Stimulated activated CD8-positive, alpha-beta memory T cell treated with anti-CD3 and anti-CD28 coated beads, Interleukin-7, amount 100 ng/mL, for 1 hour (primary cell): ENCODE data around the gene HNRNPA2B1.
"Not testable (repeated sequence)": the region's sequence is repeated elsewhere in the genome, so short reads cannot be mapped to it uniquely, and the experiment has no call there.

ENCODE experiments used
- DNase-seq, 2 donors: peaks; one replicate each; pipeline ENCODE4 v3.0.0-alpha.2; 2020; ENCODE audit warnings: low read depth in 2 of 2

Gene HNRNPA2B1

DNA sequence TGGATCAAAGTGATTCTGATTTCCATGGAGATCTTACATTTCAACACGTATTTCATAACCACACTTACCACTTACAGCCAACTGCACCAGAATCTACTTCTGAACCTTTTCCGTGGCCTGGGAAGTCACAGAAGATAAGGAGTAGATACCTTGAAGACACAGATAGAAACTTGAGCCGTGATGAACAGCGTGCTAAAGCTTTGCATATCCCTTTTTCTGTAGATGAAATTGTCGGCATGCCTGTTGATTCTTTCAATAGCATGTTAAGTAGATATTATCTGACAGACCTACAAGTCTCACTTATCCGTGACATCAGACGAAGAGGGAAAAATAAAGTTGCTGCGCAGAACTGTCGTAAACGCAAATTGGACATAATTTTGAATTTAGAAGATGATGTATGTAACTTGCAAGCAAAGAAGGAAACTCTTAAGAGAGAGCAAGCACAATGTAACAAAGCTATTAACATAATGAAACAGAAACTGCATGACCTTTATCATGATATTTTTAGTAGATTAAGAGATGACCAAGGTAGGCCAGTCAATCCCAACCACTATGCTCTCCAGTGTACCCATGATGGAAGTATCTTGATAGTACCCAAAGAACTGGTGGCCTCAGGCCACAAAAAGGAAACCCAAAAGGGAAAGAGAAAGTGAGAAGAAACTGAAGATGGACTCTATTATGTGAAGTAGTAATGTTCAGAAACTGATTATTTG is 15.3 kb downstream of the HNRNPA2B1 start:
- no peak for DNase-seq

DNA sequence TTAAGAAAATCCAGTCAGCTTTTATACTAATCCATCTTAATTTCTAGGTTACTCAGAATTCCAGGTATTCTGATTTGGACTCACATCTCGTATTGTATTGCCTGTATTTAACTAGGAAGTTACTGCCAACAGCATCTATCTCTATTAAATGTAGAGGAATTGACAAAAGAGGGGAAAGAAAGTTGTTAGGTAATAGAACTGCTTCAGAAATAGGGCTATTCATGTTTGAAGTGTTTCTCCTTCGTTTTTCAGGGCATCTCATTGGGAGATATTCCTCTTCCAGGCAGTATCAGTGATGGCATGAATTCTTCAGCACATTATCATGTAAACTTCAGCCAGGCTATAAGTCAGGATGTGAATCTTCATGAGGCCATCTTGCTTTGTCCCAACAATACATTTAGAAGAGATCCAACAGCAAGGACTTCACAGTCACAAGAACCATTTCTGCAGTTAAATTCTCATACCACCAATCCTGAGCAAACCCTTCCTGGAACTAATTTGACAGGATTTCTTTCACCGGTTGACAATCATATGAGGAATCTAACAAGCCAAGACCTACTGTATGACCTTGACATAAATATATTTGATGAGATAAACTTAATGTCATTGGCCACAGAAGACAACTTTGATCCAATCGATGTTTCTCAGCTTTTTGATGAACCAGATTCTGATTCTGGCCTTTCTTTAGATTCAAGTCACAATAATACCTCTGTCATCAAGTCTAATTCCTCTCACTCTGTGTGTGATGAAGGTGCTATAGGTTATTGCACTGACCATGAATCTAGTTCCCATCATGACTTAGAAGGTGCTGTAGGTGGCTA is 16.1 kb downstream of the HNRNPA2B1 start:
- DNase-seq: not testable (repeated sequence)

DNA sequence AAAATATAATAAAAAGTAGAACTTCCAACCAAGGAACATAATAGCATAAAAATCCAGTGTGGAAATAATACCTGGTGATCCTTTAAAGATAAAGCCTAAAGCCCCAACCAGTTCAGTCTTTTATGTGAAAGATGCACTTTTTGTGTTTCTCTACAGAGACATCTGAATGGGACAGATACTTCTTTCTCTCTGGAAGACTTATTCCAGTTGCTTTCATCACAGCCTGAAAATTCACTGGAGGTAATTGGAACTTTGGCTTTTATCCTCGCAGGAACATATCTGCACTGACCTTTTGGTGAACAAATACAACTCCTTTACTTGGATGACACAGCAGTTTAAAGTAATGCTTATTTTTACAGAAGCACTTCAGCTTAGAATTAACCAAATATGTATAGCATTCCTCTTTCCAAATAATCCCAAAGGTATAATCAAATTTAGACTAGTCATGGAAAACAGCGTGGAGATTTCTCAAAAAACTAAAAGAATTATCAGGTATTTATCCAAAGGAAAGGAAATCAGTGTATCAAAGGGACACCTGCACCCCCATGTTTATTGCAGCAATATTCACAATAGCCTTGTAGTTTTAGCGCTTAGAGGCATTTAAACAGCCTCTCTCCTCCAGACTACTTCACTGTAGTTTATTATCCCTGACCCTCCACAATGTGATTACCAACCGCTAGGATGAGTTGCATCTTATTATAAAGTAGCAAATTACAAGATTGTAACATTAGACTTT is 16.8 kb downstream of the HNRNPA2B1 start:
- no peak for DNase-seq

DNA sequence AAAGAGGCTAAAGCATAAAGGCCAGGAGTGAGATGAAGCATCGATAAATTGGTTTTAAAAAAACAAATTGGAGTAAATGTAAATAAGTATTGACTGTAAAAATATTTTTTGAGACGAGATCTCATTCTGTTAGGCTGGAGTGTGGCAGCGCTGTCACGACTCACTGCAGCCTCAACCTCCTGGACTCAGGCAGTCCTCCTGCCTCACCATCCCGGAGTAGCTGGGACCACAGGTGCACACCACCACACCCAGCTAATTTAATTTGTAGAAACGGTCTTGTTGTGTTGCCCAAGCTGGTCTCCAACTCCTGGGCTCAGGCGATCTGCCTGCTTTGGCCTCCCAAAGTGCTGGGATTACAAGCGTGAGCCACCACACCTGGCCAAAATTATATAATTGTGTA is 17.8 kb downstream of the HNRNPA2B1 start:
- no peak for DNase-seq

DNA sequence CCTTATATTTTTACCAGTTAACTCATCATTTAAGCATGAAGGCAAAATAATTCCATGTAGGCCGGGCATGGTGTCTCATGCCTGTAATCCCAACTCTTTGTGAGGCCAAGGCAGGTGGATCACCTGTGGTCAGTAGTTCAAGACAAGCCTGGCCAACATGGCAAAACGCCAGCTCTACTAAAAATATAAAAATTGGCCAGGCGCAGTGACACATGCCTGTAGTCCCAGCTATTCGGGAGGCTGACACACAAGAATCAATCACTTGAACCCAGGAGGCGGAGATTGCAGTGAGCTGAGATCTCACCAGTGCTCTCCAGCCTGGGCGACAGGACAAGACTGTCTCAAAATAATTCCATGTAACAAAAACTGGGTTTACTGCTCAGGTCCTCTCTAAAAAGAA is 18.3 kb downstream of the HNRNPA2B1 start:
- DNase-seq: no peak

DNA sequence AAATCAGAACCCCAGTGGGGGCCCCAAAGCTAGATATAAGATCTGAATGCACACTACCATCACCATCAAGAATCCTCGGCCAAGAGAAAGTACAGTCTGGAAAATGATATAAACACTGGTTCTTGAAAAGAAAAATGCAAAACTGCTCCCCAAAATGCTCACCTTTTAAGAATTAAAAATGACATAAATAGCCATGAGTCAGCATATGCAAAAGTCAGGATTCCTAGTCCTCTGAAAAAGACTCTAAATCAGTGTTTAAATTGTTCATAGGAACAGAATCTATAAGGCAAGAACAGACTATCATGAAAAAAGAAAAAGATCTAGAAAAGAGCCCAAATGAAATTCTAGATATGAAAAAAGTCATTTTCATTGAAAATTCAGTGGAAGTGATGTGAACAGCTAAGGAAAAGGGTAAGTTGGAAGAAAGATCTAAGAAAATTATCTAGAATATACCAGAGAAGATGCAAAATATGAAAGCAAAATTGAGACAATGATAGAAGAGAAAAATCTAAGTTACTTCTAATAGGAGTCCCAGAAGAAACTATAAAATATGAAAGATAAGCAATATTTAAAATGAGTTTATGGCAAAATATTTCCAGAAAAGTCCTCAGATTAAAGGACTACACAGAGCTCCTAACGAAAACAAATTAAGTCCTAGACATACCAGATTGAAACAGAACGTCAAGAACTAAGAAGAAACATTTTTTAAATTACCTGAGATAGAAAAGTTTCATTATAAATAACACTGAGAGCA is 18.9 kb downstream of the HNRNPA2B1 start:
- DNase-seq: no peak

DNA sequence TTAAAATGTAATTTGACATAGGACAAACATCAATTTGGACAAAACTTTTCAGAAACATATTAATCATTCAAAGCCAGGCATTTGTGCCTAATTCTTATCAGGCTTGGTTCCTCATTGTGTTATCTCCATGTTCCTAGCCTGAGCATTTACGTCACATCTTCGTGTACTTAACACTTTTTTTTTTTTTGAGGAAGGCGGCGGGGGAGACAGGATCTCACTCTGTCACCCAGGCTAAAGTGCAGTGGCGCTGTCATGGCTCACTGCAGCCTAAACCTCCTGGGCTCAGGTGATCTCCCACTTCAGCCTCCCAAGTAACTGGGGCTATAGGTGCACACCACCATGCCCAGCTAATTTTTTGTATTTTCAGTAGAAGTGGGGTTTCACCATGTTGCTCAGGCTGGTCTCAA is 19.8 kb downstream of the HNRNPA2B1 start:
- DNase-seq: no peak

DNA sequence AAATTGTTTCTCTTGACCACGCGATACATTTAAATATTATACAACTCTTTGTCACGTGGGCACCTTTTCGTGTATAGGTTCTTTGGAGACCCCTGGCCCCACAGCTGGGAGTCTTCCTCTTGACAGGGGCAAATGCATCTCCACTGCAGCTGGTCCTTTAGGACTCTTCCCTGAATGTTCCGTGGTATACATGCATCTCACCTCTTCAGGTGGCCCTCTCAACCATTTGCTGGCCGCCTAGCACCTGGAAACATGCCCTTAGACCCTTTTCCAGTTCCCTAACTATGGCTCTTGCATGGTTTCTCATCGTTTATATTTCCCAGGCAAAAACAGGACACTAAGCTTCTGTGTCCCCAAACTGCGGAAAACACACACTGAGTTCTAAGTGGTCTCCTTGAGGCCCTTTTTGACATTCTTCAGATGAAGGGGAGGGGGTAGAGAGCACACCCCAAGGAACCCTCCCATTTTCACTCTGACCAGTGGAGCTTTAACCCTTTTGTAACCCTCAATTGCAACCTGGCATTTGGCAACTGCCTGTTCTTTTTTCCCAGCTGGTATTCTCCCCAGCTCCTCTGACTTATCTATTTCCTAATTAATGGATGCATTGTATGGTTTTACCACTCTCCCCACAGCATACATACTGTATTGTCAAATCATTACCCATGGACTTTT is 20.6 kb downstream of the HNRNPA2B1 start:
- DNase-seq: no peak

DNA sequence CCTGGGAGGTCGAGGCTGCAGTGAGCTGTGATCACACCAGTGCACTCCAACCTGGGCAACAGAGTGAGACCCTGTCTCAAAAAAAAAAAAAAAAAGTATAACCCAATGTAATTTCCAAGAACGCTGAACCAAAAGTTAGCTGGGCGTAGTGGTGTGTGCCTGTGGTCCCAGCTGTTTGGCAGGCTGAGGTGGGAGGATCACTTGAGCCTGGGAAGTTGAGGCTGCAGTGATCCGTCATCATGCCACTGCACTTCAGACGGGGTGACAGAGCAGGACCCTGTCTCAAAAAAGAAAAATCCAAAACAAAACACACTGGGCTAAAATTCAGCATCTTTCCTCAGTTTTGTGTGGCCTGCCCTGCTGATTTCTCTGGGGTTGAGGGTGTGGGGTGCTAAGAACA is 21.1 kb downstream of the HNRNPA2B1 start:
- DNase-seq: no peak

DNA sequence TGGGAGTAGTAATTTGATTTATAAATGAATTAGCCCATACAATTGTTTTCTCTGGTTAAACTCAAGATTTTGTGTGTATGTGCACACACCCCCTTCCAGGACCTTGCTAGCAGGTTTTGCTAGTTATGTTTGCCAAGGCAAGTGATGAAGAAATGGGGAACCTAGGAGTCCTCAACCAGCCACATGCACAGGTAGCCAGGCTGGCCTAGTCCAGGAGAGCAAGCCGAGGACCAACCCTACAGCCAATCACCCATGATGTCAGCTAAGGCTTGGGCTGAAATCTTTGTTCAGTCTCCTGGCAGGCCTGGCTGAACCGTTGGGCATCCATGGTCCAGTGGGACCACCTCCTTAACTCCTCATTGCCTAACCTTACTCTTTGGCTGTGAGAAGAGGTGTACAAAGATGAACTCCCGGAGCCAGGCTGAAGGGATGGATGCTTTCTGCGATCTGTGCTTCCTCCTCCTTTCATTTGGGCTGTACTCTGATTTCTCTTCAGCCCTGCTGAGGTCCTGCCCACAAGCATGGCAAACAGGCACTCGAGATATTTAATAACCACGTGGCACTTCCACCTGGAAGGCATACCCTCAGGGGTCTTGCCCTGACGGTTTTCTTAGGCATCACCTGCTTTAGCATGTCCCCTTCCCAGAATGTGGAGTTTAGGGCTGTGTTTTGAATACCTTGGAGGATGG is 22.1 kb downstream of the HNRNPA2B1 start:
- no peak for DNase-seq

DNA sequence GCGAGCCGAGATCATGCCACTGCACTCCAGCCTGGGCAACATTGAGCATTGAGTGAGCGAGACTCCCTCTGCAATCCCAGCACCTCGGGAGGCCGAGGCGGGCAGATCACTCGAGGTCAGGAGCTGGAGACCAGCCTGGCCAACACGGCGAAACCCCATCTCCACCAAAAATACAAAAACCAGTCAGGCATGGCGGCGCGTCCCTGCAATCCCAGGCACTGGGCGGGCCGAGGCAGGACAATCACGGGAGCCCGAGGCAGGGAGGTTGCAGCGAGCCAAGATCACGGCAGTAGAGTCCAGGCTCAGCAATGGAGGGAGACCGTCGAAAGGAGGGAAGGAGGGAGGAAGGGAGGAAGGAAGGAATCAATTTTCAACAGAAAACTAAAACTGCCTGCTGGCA is 23.3 kb downstream of the HNRNPA2B1 start:
- DNase-seq: not testable (repeated sequence)

DNA sequence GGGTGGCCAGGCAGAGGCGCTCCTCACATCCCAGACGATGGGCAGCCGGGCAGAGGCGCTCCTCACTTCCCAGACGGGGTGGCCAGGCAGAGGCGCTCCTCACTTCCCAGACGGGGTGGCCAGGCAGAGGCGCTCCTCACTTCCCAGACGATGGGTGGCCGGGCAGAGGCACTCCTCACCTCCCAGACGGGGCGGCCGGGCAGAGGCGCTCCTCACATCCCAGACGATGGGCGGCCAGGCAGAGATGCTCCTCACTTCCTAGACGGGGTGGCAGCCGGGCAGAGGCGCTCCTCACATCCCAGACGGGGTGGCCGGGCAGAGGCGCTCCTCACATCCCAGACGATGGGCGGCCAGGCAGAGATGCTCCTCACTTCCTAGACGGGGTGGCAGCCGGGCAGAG is 23.9 kb downstream of the HNRNPA2B1 start:
- not testable (repeated sequence) for DNase-seq

DNA sequence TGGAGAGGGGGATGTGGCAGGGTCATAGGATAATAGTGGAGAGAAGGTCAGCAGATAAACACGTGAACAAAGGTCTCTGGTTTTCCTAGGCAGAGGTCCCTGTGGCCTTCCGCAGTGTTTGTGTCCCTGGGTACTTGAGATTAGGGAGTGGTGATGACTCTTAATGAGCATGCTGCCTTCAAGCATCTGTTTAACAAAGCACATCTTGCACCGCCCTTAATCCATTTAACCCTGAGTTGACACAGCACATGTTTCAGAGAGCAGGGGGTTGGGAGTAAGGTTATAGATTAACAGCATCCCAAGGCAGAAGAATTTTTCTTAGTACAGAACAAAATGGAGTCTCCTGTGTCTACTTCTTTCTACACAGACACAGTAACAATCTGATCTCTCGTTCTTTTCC is 24.6 kb downstream of the HNRNPA2B1 start:
- not testable (repeated sequence) for DNase-seq

DNA sequence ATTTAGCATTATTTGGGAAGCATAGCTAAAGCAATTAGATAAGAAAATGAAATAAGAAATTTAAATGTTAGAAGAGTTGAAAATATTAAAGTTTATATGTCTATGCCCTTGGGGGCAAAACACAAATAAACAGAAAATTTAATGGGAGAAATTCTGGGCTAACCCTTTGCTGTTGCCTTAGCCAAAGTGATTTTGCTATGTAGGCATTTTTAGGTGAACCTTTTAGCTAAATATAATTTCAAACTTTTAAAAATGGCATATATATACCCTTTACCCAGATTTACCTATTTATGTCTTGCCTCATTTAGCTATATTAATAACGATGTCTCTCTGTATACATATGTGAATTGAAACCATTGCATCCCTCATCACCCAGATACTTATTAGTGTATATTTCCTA is 28.5 kb downstream of the HNRNPA2B1 start:
- DNase-seq: no peak

DNA sequence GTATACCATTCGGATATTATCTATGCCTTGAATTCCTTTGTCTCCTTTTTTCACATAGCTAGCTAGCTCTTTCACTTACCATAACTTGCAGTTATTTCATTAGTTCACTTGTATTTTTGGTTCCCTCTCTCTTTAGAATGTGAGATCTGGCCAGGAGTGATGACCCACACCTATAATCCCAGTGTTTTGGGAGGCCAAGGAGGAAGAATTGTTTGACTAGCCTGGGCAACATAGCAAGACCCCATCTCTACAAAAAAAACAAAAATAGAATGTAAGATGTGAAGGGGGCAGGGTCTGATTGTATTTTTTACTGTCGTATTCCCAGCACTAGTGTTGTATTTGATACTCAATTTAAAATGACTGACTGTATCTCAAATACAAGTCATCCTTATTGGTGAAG is 28.9 kb downstream of the HNRNPA2B1 start:
- no peak for DNase-seq

DNA sequence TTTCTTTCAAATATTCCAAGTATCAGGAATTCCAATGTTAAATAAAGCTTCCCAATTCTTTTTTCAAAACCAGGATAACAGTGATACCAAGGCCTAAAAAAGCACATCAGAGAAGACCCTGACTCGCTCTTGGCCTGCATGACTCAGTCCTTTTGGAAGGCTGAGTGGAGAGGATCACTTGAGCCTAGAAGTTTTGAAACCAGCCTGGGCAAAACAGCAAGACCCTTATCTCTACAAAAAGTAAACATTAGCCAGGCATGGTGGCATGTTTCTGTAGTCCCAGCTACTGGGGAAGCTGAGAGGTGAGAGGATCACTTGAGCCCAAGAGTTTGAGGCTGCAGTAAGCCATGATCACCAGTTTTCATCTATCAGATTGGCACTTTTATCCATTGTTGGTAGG is 29.9 kb downstream of the HNRNPA2B1 start:
- DNase-seq: no peak

DNA sequence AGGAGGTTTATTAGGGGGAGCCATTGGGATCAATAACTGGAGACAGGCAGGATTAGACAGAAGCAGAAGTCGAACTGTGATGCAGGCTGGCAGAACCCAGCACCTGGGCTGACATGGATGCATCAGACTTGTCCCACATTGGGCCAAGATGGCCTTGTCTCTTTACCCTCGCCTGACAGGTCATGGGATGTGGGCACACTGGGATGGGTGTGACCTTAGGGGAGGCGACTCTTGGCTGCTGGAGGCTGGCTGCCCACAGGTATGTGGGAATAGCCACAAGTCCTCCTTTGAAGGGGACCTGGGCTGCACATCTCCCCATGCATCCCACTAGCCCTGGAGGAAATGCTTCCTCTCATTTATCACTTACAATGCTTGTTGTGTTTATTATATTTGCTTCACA is 31.3 kb downstream of the HNRNPA2B1 start:
- no peak for DNase-seq

DNA sequence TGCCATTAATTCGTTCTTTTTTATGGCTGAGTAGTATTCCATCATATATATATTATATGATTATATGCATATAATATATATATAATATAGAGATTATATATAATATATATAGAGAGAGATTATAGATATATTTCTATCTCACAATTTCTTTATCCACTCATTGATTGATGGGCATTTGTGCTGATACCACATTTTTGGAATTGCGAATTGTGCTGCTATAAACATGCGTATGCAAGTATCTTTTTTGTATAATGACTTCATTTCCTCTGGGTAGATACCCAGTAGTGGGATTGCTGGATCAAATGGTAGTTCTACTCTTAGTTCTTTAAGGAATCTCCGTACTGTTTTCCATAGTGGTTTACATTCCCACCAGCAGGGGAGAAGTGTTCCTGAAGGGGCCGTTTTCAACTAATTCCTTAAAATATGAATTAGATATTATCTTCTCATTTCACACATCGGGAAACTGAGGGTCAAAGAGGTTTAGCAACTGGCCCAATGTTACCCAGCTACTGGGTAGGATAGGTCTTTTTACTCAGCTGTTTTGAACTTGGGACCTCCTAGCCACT is 32.0 kb downstream of the HNRNPA2B1 start:
- DNase-seq: no peak

DNA sequence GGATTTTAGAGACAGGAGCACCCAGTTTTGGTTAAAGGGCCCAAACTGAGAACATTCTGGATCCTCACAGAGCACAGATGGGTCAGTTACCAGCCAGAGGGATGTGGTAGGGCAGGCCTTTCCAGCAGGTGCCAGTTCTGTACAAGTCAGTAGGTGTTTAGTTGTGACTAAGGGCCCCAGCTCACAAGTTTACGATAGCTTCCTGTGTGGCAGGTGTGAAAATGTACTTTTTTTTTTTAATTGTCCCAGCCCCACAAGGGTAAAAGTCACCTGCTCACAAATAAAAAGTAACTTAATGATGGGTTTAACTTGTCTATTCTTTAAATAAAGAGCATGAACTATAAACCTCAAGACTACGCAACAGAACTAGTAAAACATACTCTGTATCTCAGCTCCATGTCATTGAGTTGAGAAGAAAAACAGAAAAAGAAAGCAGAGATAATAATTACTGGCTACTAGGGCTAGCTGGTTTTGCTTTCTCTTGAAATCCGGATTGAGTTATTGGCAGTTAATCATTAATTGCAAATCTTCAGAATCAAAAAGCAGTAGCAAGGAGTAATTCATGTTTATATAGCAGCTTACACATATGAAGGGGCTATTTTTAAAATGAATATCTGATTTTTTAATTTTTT is 33.1 kb downstream of the HNRNPA2B1 start:
- DNase-seq: no peak
